Measurements from ENCODE around the gene SLC1A1.

Gene SLC1A1

GRCh38 chr9:4489919-4490704 is at the start of gene SLC1A1:
Gene SLC1A1 (plus strand): TSS chr9:4490468. CDS start chr9:4490680, 212 bp downstream.
- DNase-seq: peak; percentile 84

- no peak for DNase-seq
Measured at GRCh38 chr9:4442806-4443205, 47.5 kb upstream of the SLC1A1 start.

- no peak for DNase-seq
Measured at GRCh38 chr9:4443439-4443838, 46.8 kb upstream of the SLC1A1 start.

- DNase-seq: no peak
Measured at GRCh38 chr9:4461437-4461836, 28.8 kb upstream of the SLC1A1 start.

GRCh38 chr9:4463824-4464223 is 26.4 kb upstream of the SLC1A1 start:
- no peak for DNase-seq

GRCh38 chr9:4464911-4465513 is 25.3 kb upstream of the SLC1A1 start:
- DNase-seq: no peak

GRCh38 chr9:4465910-4466309 is 24.4 kb upstream of the SLC1A1 start:
- DNase-seq: no peak

GRCh38 chr9:4475301-4475700 is 15.0 kb upstream of the SLC1A1 start:
- DNase-seq: no peak

GRCh38 chr9:4486176-4486575 is 4.1 kb upstream of the SLC1A1 start:
- DNase-seq: no peak

- peak; percentile 42 for DNase-seq
Measured at GRCh38 chr9:4489562-4489918, 728 bp upstream of the SLC1A1 start.

GRCh38 chr9:4490705-4491625 is 697 bp downstream of the SLC1A1 start:
- DNase-seq: peak; percentile 53

- peak; percentile 37 for DNase-seq
Measured at GRCh38 chr9:4491626-4491975, 1.3 kb downstream of the SLC1A1 start.

- no peak for DNase-seq
Measured at GRCh38 chr9:4494332-4494731, 4.1 kb downstream of the SLC1A1 start.

- DNase-seq: no peak
Measured at GRCh38 chr9:4494806-4495205, 4.5 kb downstream of the SLC1A1 start.

- DNase-seq: no peak
Measured at GRCh38 chr9:4495537-4495936, 5.3 kb downstream of the SLC1A1 start.

- DNase-seq: no peak
Measured at GRCh38 chr9:4496497-4496896, 6.2 kb downstream of the SLC1A1 start.

- no peak for DNase-seq
Measured at GRCh38 chr9:4497395-4497794, 7.1 kb downstream of the SLC1A1 start.

GRCh38 chr9:4497855-4498254 is 7.6 kb downstream of the SLC1A1 start:
- no peak for DNase-seq

GRCh38 chr9:4499917-4500316 is 9.6 kb downstream of the SLC1A1 start:
- DNase-seq: peak; percentile 48

- no peak for DNase-seq
Measured at GRCh38 chr9:4501147-4501507, 10.9 kb downstream of the SLC1A1 start.

GRCh38 chr9:4502444-4502843 is 12.2 kb downstream of the SLC1A1 start:
- no peak for DNase-seq

GRCh38 chr9:4503103-4503502 is 12.8 kb downstream of the SLC1A1 start:
- DNase-seq: no peak

- DNase-seq: no peak
Measured at GRCh38 chr9:4504250-4504649, 14.0 kb downstream of the SLC1A1 start.

GRCh38 chr9:4506490-4506889 is 16.2 kb downstream of the SLC1A1 start:
- no peak for DNase-seq
